ACHN (cell line): ENCODE data around the gene ENO2.
"Not testable (repeated sequence)": the region's sequence is repeated elsewhere in the genome, so short reads cannot be mapped to it uniquely, and the experiment has no call there.

Experiments used
- DNase-seq: peaks from one replicate; pipeline ENCODE4 v3.0.0-alpha.2; 2015
- in situ Hi-C: cut with HindIII; loops from 2 replicates; pipeline ENCODE4 v1.10.0; 2017; ENCODE audit warnings: low sequenced_read_pairs, low pct_ligation_motif_present, low pct_unique_long_range_greater_than_20kb

Gene ENO2

GRCh38 chr12:6883683-6884082 is 30.7 kb upstream of the ENO2 start:
- in situ Hi-C loops, result no loop called here
- DNase-seq, result no peak

GRCh38 chr12:6884539-6884938 is 29.8 kb upstream of the ENO2 start:
- DNase-seq, result no peak
- in situ Hi-C loops, result no loop called here

GRCh38 chr12:6886206-6886999 is 28.0 kb upstream of the ENO2 start:
- in situ Hi-C loops, DNase-seq: not testable (repeated sequence)

DNA sequence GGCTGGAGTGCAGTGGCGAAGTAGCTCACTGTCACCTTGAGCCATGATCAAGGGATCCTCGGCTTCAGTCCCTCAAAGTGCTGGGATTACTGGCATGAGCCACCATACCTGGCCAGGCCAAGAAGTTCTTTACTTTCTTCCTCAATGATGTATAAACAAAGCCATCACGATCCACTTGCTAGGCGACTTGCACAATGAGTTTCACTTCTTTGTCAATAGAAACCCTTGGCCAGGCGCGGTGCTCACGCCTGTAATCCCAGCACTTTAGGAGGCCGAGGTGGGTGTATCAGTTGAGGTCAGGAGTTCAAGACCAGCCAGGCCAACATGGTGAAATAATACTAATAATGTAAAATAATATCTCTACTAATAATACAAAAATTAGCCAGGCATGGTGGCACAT is 26.9 kb upstream of the ENO2 start:
- DNase-seq, result no peak
- in situ Hi-C loops, result no loop called here

GRCh38 chr12:6888360-6888759 is 26.0 kb upstream of the ENO2 start:
- in situ Hi-C loops, result no loop called here

GRCh38 chr12:6888794-6889193 is 25.6 kb upstream of the ENO2 start:
- DNase-seq, in situ Hi-C loops: not testable (repeated sequence)

More at GRCh38 chr12:6888360-6888759, 26.0 kb upstream of the ENO2 start:
- DNase-seq, result no peak

DNA sequence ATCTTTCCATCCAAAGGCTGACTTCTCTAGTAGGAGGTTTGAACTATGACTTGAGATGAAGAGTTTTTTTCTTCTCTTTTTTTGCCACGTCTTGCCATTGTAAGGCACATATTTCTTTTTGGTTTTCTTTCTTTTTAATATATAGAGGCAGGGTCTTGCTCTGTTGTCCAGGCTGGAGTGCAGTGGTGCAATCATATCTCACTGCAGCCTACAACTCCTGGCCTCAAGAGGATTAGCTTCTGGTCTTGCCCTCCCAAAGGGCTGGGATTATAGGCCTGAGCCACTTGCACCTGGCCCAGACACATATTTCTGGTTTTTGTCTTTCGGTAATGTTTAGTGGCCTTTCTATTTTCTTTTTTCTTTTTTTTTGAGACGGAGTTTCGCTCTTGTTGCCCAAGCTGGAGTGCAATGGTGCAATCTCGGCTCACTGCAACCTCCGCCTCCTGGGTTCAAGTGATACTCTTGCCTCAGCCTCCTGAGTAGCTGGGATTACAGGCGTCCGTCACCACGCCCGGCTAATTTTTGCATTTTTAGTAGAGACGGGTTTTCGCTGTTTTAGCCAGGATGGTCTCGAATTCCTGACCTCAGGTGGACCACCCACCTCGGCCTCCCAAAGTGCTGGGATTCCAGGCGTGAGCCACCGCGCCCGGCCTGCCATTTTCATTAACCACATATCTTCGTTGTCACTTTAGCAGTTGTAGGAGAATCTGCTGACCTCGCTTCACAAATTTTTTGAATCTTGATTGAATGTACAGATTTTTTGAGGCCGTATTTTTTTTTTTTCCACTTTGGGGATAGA is 24.4 kb upstream of the ENO2 start:
- DNase-seq, in situ Hi-C loops: not testable (repeated sequence)

- DNase-seq, result peak; percentile 99
- in situ Hi-C loops, result no loop called here
Measured at GRCh38 chr12:6890789-6891645, 23.4 kb upstream of the ENO2 start.

- in situ Hi-C loops, result no loop called here
Measured at GRCh38 chr12:6891646-6892001, 22.8 kb upstream of the ENO2 start.

GRCh38 chr12:6892683-6893082 is 21.7 kb upstream of the ENO2 start:
- DNase-seq, in situ Hi-C loops: not testable (repeated sequence)

More at GRCh38 chr12:6891646-6892001, 22.8 kb upstream of the ENO2 start:
- no peak for DNase-seq

- no peak for DNase-seq
- in situ Hi-C loops, result no loop called here
Measured at GRCh38 chr12:6894321-6894720, 20.1 kb upstream of the ENO2 start.

- in situ Hi-C loops, result no loop called here
- DNase-seq, result no peak
Measured at GRCh38 chr12:6896846-6897435, 17.4 kb upstream of the ENO2 start.

- in situ Hi-C loops, result no loop called here
- no peak for DNase-seq
Measured at GRCh38 chr12:6899427-6899826, 15.0 kb upstream of the ENO2 start.

DNA sequence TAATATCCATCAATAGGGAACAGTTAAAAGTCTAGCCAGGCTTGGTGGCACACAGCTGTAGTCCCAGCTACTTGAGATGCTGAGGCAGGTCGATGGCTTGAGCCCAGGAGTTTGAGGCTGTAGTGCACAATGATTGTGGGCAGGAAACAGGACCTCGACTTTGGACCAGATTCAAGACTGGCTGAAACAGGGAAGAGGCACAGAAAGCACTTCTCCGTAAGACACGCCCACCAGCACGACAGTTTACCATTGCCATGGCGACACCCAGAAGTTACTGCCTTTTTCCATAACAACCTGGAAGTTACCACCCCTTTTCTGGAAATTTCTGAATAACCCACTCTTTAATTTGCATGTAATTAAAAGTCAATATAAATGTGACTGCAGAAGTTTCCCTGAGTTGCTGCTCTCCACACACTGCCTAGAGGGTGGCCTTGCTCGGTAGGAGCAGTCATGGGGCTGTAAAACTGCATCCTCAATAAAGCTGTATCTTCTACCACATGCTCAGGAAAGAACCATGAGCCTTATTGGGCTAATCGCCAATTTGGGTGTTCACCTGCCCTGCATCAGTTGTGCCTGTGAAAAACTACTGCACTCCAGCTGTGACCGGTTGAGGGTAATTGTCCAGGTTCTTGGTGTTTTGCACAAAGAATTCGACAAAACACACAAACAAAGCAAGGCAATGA is 14.4 kb upstream of the ENO2 start:
- in situ Hi-C loops, result no loop called here
- no peak for DNase-seq

DNA sequence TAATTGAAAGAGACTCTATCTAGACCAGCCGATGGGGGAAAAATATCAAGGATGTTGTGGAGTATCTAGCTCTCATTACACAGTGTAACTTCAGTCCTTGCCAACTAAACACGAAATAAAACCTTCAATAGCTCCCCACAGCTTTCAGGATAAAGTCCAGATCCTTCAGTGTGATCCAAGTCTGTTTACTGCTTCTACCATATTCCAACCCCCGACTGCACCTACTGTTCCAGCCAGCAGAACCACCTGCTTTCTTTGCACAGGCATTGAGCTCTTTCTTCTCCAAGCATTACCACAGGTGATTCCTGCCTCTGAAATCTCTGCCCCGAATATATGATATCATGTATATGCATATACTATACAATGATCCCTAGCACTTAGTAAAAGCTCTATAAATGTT is 11.9 kb upstream of the ENO2 start:
- in situ Hi-C loops, result no loop called here
- DNase-seq, result no peak

DNA sequence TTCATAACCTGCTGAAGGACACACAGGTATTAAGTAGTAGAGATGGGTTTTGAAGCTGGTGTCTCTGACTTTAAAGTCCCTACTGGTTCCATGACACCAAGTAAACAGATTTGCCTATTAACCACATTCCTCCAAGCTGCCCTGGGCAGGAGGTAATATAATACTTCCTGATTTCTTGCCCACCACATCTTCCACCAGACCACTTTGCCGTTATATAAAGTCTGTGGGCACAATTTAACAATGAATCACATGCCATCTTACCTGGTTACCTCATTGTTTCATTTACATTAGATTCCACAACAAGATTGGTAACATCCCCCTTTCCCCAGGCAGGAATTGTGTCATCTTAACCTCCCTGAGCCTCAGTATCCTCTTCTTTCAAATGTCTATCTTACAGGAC is 10.7 kb upstream of the ENO2 start:
- in situ Hi-C loops, result no loop called here
- no peak for DNase-seq

GRCh38 chr12:6904280-6905276 is 9.8 kb upstream of the ENO2 start, which contains the start of gene LRRC23:
LRRC23 (plus strand) TSS chr12:6904822; CDS start chr12:6905634, 812 bp downstream.
- in situ Hi-C loops, result no loop called here
- DNase-seq, result peak; percentile 99
